GM12891 (cell line): ENCODE data around the gene ZCCHC8.

ENCODE experiments used
- PAX5 ChIP-seq: IDR thresholded peaks from 2 replicates; pipeline ENCODE4 v1.6.1; 2011; ENCODE audit warnings: low read length, moderate library complexity, mild to moderate bottlenecking; ENCODE audit not compliant: insufficient read depth, severe bottlenecking
- POLR2A ChIP-seq: IDR thresholded peaks from 2 replicates; pipeline ENCODE4 v1.6.1; 2011; ENCODE audit warnings: low read depth, low read length, control low read depth
- POLR2AphosphoS5 ChIP-seq: IDR thresholded peaks from 2 replicates; pipeline ENCODE4 v1.6.1; 2011; ENCODE audit warnings: low read depth, low read length, control low read depth
- POU2F2 ChIP-seq: IDR thresholded peaks from 2 replicates; pipeline ENCODE4 v1.6.1; 2011; ENCODE audit warnings: low read depth, mild to moderate bottlenecking, control low read depth, low read length, moderate library complexity
- SPI1 ChIP-seq: IDR thresholded peaks from 2 replicates; pipeline ENCODE4 v1.6.1; 2011; ENCODE audit warnings: low read depth, low read length, control low read depth
- TAF1 ChIP-seq: IDR thresholded peaks from 2 replicates; pipeline ENCODE4 v1.6.1; 2011; ENCODE audit warnings: low read depth, low read length, control low read depth

DNA sequence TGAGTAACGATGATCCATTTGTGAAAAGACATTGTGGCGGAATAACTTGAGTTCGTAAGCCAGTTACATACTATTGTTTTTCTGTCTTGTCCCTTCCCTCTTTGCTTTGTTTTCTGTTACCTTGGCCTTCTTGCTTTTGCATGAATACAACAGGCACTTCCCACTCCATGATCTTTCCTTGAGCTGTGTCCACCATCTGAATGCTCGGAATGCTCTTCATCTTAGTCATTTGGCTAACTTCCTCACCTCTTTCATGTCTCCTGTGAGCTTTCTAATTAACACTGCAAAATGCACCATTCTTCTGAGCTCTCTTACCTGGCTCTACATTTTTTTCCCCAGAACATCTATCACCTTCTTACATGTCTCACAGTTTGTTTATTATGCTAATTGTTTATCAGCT, 36.3 kb upstream of the ZCCHC8 start:
- TF ChIP-seq POLR2AphosphoS5 = no peak
- TF ChIP-seq POLR2A = no peak
- TF ChIP-seq TAF1 = no peak
- TF ChIP-seq SPI1 = no peak
- no peak for TF ChIP-seq PAX5
- no peak for TF ChIP-seq POU2F2
